ENCODE measurements around the gene GRN.
"Not testable (repeated sequence)": the region's sequence is repeated elsewhere in the genome, so short reads cannot be mapped to it uniquely, and the experiment has no call there.

The GRN gene

DNA sequence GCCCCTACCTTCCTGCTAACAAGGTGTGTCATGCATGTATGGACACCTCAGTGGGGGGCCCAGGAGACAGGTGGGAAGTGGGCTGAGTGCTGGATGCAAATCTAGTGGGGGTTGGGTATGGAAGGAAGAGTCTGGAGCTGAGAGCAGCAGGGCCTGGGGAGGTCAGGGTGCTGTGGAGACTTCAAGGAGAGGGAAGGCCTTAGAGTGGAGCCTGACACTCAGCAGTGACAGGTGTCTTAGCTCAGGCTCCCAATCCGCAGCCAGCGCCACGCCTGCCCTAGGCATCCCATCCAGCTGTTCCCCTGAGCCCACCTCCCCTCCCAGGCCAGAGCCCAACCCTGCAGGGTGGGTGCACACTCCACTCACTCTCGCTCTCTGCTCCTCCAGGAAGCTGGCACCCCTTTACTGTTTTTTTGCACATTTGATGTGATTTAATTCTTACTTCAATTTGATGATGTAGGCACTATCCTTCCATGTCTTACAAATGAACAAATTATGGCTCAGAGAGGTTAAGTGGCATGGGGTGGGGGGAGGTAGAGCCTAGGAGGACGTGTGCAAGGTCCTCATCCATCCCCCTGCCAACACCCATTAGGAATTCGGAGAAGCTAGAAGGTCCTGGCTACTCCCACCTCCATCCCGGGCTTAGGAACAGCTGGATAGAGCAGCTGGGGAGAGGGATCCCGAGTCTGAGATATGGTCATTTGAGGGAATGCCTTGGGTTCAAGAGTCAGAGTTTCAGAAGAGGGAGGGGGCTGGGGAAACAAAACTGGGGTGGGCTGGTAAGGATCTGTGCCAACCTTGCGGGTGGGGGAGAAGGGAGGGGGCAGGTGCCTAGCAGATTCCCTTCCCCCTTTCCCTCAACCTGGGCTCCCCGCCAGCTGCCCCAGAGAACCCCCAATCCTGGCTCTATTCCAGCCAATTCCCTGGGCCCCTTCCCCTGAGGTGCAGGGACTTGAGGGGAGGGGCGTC lies 16.5 kb downstream of the GRN start:
- DNase-seq: no peak

DNA sequence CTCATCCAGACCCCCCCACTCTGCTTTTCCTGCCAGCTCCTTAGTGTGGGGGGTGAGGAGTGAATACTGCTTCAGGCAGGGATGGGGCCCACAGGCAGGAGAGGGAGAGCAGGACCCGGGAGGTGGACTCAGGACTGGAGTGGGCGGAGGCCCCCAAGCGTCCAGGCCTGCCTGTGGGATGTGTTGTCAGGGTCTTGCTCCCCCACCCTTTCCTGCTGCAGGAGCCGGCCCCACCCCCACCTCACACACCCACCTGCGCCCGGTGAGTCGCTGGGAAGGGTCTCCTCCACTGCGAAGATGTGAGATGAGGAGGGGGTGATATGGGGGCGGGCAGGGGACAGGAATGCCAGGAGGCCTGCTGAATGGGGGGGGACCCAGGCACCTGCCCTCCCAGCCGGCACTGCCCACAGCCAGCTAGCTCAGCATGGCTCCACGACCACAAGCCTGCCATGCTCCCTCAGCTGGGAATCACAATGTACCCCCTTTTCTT lies 17.4 kb downstream of the GRN start:
- DNase-seq: no peak

DNA sequence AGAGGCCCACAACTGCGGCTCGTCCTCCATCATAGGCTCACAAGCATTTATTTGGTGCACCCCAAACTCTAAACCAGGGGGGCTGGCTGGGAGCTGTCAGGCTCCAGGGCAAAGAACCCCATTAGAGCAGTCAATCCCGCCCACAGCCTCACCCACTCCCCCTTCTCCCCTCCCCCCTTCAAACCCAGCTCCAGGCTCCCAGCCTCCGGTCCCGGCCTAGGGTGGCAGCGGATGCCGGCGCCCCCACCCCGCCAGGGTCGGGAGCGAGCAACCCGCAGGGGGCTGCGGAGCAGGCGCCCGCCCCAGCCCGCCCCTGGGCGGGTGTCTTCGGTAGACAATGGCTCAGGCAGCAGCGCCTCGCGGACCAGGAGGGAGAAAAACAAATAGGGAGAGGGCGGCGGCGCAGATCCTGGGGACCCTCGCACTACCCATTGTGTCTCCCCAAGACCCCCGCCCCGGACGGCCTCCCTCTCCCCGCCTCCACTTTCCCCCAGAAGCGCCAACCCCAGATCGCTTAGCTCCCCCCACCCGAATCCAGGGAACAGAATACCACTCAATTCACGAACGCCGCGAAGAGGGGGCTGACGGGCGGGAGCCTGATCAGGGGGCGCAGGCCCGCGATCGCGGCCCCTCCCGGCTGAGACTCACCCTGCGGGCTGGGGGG lies 18.0 kb downstream of the GRN start:
- no peak for DNase-seq

DNA sequence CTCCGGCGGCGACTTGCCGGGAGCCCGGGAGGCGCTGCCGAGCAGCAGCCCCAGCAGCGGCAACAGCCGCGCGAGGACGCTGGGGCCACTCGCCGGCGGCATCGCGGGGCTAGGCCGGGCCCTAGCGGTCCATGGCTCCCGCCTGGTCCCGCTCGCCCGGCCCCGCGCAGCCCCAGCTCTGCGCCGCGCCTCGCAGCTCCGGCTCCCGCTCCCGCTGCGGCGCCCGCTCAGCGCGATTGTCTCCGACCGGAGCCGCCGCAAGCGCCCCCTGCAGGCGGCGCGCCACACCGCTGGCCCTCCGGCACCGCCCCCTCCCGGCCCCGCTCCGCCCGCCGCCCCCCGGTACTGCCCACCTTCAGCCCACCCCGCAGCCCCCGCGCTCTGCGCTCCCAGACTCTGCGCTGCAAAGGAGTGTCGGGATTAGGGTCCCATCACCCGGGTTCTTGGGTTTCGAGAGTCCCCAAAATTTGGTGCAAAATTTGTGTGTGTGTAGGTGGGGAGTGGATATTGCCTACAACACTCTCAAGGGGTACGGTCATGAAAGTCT lies 18.6 kb downstream of the GRN start, which contains the start of gene FAM171A2:
Gene FAM171A2, minus strand, starts transcription at position 241 of the 547 bp plus-strand sequence. Its CDS starts 139 bp downstream, at position 102.
- DNase-seq: peak; percentile 35

DNA sequence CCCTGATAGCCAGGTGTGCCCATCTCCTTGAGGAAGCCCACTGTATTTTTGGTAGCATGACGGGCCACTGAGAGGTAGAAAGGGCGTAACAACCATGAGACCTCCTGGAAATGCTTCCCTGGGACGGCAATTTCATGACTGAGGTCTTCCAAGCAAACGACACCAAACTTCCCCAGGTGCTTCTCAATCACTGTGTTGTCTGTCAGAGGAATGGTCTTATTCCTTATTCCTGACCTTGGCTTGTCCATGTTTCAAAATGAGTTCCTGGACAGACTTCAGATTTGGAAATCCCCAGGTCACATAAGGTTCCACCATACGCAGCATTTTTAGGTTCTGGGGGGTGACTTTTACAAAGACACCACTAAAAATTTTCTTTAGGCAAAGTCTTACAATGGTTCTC lies 19.9 kb downstream of the GRN start:
- not testable (repeated sequence) for DNase-seq

DNA sequence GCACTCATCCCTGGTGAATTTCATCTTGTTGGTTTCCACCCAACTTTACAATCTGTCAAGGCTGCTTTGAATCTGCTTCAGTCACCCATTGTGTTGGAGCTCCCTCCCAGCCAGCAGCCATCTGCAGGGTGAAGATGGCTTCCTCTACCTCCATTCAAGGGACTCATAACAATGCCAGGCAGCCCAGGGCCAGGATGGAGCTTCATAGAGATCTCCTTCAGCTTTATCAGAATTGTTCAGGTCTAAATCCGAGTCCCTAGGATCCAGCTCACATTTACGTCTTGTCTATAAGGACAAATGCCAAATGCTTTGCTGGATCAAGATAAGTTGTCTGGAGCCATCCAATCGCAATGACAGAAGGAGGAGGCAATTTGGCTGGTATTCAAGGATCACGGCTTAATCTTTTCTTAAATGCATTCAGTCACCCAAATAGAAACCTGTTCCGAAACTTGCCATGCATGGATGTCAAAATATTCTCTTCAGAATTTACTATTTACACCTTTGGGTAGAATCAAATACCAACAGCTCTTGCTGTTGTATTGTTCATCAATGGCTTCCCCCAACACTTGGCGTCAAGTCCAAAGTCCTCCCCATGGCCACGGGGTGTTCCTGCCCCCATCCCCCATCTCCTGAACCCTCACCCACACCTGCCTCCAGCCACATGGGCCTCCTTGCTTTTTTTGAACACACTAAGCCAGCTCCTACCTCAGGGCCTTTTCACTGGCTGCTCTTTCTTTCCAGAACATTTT lies 22.3 kb downstream of the GRN start:
- DNase-seq: no peak

DNA sequence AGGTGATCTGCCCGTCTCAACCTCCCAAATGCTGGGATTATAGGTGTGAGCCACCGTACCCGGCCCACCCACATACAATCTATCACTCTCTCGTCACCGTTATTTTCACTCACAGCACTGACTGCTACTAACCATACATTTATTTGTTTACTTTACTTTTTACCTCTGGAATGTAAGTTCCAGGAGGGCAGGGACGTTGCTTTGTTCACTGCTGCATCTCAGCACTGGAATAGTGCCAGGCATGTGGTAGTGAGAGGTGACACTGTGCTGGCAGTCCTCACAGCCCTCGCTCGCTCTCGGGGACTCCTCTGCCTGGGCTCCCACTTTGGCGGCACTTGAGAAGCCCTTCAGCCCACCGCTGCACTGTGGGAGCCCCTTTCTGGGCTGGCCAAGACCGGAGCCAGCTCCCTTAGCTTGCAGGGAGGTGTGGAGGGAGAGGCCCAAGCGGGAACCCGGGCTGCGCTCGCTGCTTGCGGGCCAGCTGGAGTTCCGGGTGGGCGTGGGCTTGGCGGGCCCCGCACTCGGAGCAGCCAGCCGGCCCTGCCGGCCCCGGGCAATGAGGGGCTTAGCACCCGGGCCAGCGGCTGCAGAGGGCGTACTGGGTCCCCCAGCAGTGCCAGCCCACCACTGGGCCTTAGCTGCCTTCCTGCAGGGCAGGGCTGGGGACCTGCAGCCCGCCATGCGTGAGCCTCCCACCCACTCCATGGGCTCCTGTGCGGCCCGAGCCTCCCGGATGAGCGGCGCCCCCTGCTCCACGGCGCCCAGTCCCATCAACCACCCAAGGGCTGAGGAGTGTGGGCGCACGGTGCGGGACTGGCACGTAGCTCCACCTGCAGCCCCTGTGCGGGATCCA lies 23.5 kb downstream of the GRN start:
- not testable (repeated sequence) for DNase-seq

DNA sequence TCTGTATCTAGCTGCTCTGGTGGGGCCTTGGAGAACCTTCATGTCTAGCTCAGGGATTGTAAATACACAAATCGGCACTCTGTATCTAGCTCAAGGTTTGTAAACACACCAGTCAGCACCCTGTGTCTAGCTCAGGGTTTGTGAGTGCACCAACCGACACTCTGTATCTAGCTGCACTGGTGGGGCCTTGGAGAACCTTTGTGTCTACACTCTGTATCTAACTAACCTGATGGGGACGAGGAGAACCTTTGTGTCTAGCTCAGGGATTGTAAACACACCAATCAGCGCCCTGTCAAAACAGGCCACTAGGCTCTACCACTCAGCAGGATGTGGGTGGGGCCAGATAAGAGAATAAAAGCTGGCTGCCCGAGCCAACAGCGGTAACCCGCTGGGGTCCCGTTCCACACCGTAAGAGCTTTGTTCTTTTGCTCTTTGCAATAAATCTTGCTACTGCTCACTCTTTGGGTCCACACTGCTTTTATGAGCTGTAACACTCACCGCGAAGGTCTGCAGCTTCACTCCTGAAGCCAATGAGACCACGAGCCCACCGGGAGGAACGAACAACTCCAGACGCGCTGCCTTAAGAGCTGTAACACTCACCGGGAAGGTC lies 24.4 kb downstream of the GRN start:
- not testable (repeated sequence) for DNase-seq

DNA sequence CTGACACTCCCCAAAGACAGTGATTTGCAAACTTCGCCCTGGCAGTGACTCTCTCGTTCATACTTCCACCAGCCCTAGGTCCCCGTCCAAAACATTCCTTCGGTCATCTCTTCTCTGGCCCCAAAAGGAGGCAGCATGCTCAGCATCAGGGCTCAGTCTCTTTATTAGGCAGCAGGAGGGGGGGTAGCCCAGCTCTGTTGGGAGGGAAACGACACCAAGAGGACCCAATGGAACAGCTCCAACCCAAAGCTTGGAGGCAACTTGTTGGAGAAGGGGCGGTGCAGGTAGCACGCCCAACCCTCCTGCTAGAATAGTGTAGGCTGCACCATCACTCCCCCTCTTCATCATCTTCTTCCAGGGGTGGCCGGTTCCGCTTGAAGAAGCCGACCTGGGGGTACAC lies 26.9 kb downstream of the GRN start:
- DNase-seq: no peak

DNA sequence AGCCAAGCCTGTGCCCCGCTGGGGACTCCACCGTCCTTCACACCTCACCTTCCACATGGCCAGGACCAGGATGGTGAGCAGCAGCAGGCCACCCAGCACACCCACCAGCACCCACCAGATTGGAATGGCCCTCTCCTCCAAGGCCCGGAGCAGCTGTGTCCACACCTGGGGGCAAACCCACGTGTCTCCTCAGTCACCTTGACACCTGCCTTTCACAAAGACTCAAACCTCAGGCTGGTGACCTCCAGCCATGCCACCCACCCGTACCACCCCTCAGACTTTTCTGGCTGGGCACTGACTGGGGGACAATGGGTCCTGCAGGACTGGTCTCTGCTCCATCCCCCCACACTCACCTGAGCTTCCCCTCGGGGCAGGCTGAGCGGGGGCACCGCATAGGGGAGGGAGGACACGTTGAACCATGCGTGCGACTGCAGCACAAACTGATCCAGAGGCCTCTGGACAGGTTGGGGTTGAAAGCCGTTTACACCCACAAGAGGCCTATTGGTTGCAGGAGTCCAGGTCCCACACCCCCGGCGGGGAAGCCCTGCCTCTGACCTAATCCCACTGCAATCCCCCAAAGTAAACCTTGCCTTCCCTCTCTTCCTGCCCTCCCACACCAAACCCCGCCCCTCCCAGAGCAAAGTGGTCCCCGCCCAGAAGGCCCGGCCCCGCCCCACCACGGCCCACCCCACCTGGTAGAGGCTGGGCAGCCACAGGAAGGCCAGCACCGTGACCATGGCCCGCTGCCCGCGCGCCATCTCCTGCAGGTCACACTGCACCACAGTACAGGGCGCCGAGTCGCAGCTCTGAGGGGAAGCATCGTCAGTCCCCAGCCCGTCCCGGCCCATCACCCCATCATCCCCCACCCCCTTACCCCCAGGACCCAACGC lies 29.4 kb downstream of the GRN start:
- DNase-seq: no peak

DNA sequence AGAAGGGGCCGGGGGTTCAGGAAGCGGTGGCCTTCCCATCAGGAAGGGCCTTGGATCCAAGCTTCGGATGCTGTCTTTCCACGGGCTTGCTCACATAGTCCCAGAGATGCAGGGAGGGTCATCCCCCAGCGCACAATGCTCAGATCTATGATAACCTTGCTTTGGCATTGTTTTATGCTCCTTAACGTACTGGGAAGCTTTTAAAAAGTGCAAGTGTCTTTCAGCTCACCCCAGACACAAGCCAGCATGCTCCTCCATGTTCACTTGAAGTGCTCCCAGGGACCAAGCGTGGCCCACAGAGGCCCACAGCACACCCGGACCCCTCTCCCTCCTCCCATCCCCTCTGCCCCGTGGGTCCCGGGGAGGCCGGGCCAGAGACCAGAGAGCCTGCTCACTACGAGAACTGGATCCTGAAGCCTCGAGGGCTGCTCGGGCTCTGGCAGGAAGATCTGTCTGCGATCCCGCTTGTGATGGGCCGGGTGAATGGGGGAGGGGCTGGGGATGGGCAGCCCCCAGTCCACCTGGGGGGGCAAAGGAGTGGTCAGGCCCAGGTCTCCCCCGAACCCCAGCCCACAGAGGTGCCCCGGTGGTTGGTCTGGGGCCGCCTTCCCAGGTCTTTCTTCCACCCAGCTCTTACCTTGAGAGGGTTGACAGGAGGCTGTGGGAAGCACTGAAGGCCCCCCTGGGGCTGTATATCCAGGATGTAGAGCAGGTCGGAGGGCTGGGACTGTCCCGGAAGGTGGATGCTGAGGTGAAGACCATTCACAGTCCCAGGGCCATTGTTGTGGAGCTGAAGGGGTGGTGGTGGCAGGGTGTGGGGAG lies 30.3 kb downstream of the GRN start:
- no peak for DNase-seq

DNA sequence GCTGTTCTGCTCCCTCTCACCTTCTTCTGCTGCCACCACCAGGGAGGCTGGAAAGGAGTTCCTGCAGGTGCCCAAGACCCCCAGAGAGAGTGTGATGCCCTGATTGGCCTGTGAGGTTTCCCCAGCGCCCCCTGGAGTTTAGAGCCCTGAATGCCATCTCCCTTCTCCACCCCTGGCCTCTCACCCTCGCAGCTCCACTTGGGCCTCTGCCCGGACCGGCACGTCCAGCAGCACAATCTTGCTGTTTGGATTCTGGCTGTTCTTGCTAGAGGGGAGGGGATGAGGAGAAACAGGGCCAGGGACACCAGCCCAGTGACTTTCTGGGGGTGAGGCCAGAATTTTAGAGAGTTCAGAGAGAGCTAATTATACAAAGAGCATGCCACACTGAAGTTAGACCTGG lies 31.0 kb downstream of the GRN start:
- DNase-seq: no peak

DNA sequence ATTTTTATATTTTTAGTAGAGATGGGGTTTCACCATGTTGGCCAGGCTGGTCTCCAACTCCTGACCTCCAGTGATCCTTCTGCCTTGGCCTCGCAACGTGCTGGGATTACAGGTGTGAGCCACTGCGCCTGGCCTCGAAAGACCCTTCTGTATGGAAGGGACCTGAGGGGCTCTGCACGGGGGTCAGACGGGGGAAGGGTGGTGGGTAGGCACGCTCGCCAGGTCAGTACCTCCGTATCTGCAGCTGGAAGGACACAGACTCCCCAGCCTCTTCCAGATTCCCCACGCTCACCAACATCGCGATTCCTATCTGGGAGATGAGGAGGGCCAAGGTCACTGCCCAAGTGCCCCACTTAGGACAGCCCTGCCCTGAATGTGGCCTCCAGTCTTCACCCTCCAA lies 31.7 kb downstream of the GRN start:
- DNase-seq: no peak

DNA sequence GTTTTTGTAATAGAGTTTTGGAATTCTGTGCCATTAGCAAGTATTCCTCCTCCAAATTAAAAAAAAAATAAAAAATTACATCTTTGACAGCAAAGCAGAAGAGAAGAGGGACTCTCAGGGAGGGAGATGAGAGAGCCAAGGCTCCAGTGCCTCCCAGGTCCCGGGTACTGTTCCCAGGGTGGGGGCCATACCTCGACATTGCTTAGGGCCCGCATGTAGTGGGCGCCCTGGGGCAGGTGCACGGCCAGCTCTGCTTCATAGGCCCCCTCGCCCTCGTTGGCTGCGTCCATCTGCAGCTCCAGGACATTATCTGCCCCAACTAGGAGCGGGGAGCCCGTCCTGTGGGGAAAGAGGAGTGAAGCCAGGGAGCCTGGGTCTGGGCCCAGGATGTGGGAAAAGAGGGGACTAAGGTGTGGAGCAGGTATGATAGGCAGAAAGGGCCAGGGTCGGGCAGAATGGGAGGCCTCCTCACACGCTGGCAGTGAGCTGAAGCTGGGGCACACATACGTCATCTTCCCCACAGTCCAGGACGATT lies 33.1 kb downstream of the GRN start:
- no peak for DNase-seq

DNA sequence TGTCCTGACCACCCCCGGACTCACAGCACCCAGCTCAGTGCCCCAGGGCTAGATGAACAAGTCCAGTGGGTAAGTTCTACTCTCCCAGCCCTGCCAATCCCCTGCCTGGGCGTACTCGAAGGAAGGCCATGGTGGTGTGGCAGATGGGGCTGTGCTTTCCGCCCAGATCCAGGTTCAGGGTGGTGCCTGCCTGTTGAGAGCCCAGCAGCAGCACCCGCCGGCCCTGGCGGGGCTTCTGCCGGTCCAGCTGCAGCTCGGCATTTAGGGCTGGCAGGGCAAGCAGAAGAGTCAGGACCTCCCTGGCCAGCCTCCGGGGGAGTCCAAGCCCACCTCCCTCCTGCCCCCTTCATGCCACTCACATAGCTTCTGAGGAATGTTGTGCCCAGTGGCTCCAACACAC lies 34.8 kb downstream of the GRN start:
- DNase-seq: no peak

DNA sequence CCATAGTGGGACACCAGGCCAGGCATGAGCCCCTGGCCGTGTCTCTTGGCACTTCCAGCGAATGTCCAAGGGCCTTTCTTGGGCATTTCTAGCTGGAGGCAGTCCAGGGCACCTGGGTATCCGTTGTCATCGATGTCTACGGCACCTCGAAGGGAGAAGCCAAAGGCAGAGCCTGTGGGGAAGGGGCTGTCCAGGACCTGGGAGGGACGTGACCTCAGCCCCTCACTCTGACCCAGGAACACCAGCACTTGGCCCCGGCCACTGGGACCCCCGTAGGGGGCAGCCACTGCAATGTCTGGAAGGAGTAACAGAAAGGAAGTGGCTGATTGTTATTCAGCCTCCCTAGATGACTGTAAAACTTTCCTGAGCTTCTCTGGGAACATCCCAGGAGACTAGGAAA lies 35.7 kb downstream of the GRN start:
- DNase-seq: no peak

DNA sequence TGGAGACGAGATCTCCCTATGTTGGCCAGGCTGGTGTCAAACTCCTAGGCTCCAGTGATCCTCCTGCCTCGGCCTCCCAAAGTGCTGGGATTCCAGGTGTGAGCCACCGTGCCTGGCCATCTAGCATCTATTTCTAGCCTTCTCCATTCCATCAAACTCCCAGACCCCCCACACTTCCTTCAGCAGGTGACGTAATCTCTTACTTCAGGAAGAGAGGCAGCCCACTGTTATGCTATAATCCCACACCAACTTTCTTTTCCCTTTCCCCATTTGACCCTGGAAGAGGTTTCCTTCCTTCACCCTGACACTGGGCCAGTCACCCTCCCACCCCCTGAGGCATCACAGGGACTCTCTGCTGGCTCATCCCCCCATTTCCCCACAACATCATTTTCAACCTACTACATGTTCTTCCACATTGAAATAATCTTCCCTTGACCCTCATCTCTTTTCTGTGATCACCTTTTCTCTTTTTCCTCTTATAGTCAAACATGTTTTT lies 36.8 kb downstream of the GRN start:
- no peak for DNase-seq

DNA sequence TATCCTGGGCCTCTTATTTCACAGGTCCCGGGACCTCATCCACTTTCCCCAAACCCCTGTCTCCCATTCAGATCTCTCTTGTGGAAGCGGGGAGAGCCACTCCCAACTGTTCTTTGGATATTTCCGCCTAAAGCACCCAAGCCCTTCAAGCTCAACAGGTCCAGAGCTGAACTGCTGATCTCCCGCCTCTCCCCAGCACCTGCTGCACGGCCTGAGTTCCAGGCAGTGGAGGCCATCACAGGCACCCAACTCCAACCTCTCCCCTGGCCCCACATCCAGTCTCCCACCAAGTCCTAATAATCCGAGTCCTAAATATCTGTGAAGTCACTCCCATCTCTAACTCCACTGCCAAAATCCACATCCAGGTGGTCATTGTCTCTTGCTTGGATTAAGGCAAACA lies 37.8 kb downstream of the GRN start:
- no peak for DNase-seq

DNA sequence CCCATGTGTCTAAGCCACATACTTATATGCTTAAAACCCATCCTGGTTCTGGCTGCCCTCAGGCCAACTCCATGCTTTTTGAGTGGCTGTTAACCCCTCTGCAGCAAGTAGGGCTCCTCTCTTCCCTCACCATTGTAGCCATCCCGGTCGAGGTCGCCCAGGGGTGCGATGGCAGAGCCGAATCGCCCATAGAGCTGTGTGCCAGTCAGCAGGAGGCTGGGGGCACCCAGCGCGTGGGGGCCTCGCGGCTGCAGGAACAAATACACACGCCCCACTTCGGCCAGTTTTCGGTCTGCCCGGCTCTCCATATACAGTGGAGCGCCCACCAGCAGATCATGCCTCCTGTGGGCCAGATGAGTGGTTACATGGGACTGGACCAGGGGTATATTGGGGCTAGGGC lies 38.3 kb downstream of the GRN start:
- DNase-seq: no peak
